SK-N-MC (cell line): ENCODE results near the gene C1orf122.

ENCODE experiments used
- EZH2 ChIP-seq: fragments of 200-600 bp; sonication (generic); IDR thresholded peaks from one replicate; pipeline ENCODE4 v1.6.1; 2017; ENCODE audit warnings: antibody characterized with exemption
- POLR2AphosphoS5 ChIP-seq: IDR thresholded peaks from 2 replicates; pipeline ENCODE4 v1.6.1; 2012; ENCODE audit warnings: mild to moderate bottlenecking, low read depth, low read length, borderline replicate concordance

GRCh38 chr1:37778654-37779053, 28.9 kb upstream of the C1orf122 start:
- no peak for TF ChIP-seq EZH2
- no peak for TF ChIP-seq POLR2AphosphoS5
